GM18867 (cell line): Measurements from ENCODE around the gene C2CD2.
"Not testable (repeated sequence)": the region's sequence is repeated elsewhere in the genome, so short reads cannot be mapped to it uniquely, and the experiment has no call there.

ENCODE experiments used
- ATAC-seq: cut with Tn5 transposase; IDR thresholded peaks from one replicate; pipeline ENCODE4 v1.9.1; 2021; ENCODE audit warnings: mild to moderate bottlenecking, moderate library complexity; ENCODE audit not compliant: unreplicated experiment

The C2CD2 gene

DNA sequence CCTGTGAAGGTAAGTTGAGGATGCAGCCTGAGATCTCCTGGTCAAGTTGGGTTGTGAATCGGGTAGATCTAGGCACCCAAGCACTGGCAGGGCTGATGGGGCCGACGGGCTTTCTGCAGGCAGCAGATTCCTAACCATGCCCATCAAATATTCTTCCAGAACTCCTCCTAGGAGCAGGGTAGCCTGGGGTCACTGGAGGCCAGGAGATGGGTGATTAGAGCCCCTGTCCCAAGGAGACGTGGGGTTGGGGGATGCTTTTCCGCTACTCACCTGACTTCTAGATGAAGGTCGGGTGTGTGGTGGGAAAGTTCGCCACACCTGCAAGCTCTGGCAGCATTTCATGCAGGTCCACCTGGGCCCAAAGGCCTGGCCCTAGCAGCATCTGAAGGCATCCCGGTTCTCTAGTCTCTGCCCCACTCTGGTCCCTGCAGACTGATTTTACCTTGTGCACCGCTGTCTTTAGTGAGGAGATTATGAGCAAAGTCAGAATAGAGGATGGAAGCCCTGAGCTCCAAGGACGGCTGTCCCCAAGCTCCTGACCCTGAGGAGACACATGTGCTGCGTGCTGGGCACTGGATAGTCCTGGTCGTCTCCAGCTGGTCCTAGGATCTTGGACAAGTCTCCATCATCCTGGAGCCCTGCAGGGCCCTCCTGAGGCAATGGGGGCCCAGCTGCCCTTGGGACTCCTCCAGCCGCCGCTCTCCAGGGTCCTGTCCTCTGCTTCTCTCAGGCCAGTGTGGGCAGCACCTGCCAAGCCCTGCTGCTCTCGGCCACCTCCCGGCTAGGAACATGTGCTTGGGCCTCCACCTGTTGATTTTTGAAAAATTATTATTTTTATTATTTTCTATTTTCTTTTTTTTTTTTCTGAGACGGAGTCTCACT lies 21.8 kb upstream of the C2CD2 start:
- ATAC-seq = no peak

DNA sequence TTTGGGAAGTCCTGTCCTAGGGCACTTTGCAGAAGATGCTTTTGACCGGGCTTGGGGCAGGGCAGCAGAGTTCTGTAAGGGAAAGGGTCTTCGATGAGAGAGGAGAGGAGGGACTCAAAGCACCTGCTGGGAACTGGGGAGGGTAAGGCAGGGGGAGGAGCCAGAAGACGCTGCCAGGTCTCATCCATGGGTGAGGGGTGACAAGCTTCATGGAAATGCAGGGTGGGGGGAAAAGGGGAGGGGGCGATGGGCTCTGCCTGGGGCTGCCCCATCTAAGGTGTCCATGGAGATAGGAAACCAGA lies 20.9 kb upstream of the C2CD2 start:
- no peak for ATAC-seq

DNA sequence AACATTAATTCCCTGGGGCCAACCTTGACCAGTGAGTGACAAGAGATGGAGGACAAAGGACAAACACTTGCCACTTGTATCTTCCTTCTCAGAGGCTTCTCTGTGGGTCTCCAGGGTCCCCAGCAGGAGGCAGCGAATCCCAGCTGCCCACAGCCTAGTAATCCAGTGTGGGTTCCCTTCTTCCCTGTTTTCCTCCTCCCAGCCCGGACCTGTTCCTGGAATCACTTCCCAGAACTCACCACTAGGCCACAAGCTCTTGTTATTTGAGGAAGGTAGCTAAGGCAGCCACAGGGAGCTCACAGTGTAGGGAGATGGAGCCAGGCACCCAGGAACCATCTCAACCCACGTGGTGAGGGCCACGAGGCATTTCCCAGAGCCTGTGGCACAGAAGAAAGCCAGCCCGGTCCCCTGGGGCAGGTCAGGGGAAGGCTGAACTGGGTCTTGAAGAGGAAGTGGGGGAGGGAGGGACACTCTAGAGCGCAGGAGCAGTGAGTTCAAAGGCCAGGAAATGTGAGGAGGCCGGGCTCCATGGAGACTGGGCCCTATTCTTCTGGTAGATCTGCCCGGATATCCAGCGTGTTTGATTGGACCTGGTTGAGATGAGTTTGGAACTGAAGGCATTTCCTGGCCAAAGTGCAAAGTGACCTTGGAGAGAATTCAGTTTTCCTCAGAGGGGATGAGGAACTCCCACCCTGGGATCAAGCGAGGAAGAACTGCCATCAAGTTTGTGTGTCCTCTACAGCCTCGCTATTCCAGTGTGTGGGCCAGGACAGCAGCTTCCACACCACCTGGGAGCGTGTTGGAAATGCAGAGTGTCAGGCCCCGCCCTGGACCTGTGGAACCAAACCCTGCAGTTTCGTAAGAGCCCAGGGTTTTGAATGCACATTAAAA lies 20.3 kb upstream of the C2CD2 start:
- ATAC-seq = no peak

DNA sequence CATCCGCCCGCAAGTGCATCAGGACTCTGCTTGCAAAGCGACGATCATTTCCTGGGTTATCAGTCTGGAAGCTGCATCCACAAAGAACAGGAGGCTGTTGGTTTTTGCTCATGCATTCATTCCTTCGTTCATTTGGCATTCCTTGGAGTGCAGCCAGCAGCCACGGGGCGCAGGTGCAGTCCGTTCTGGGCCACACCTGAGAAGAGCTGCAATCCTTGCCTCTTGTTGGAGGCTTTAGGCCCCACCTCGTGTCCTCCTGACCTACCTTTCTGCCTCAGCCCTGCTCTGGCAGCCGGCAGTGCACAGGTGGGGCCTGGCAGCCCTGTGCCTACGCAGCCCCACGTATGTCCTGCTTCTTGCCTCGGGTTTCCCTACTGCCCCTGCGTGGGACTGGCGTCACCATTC lies 19.6 kb upstream of the C2CD2 start:
- no peak for ATAC-seq

DNA sequence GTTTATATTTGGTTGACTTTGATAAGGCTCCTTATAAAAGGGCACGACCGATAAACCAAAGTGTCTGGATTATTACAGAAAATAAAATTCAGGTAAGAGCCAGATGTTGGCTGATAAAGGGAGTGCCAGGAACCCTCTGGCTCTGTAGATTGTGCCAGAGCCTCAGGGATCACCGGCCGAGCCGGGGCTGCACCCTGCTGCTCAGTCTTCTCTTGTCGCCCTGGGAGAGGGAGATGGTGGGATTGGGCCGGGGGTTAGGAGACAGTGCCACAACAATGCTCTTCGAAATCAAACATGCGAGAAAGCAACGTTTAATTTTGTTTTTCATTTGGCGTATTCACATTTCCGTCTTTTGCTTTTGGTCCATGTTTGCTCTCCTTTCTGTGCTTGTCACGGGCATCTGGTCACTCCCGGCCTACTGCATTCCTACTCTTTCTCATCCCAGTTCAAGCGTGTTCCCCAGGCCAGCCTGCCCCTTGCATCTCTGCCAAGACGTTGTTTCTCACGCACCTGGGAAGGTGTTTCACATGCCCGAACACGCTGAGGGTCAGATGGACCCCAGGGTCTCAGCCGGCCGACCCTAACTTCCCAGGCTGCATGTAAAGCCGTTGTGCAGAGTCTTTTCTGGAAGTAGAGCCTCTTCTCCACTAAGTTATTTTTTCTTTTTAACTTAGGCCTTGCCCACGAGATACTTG lies 18.8 kb upstream of the C2CD2 start:
- no peak for ATAC-seq

DNA sequence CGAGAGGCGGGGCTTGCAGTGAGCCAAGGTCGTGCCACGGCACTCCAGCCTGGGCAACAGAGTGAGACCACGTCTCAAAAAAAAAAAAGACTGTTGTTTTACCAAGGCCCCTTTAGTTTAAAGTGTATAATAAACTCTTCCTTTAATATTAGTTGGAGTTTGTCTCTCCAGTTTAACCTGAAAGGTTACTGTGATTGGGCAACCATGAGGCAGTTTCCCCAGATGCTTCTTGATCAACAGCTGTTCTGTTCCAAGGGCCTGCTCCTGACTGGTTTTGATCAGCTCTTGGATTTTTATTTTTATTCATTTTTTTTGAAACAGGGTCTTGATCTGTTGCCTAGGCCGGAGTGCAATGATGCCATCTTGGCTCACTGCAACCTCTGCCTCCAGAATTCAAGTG lies 18.1 kb upstream of the C2CD2 start:
- no peak for ATAC-seq

GRCh38 chr21:41970751-41971653 lies 17.2 kb upstream of the C2CD2 start:
- ATAC-seq = no peak

DNA sequence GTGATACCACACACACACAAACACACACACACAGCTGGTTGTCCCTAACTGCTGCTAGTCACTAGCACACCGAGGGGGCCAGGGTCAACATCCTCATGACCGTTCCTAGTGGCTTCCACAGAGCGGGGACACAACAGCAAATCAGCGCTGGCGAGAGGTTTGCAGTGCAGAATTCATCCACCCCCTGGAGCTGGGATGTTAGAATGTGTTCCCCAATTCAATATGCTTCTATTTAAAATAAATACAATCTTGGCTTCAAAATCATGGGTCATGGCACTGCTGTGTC lies 16.2 kb upstream of the C2CD2 start:
- ATAC-seq = no peak

DNA sequence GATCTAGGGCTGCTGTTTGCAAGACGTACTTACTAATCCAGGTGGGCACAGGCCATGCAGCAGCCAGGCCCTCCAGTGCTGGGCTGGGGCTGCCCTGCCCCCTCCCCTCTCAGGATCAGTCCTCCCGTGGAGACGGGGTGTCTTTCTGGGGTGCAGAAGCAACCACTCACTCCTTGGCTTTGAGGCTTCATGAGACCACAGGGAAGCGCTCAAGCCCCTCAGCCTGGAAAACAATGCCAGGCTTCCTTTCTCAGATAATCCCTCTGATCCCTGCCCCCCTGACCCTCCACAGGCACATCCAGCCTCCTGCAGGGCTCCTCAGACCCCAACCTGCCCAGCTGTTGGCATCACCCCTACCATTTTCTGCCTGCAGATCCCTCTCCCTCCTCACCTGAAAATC lies 13.9 kb upstream of the C2CD2 start:
- ATAC-seq = no peak

- no peak for ATAC-seq
These were observed 13.2 kb upstream of the C2CD2 start for GRCh38 chr21:41966872-41967621.

DNA sequence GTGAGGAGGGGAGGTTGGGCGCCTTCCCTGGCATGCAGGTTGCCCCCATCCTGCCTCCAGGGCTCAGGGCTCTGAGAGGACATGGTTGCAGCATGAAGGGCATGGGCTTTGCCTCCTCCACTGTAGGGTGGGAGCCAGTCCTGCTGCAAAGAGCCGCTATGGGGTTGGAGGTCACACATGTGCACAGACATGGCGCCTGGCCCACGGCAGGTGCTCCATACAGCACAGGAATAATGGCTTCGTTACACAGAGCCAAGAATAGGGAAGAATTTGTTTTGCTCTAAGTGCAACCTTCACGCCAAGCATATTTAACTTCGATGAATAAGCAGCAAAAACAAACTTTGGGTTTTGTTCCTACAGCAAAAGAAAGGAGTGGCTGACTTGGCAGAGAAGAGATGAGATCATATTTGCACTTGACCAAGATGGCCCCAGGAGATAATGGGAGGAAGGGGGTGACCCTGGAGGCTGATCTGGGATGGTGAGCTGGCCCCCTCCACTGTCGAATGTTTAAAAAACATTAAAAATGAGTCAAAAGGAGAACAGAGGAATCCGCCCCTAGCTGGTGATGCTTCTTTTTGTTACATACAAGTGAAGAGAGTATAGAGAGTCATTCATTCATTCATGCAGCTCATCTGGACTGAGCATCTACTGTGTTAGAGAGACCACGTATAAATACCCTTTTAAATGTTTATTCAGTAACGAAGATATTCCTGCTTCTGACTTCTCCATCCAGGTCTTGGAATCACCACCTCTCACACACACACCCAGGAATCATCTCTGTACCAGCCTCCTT lies 12.4 kb upstream of the C2CD2 start:
- no peak for ATAC-seq

- no peak for ATAC-seq
These were observed 11.7 kb upstream of the C2CD2 start for GRCh38 chr21:41965461-41966013.

DNA sequence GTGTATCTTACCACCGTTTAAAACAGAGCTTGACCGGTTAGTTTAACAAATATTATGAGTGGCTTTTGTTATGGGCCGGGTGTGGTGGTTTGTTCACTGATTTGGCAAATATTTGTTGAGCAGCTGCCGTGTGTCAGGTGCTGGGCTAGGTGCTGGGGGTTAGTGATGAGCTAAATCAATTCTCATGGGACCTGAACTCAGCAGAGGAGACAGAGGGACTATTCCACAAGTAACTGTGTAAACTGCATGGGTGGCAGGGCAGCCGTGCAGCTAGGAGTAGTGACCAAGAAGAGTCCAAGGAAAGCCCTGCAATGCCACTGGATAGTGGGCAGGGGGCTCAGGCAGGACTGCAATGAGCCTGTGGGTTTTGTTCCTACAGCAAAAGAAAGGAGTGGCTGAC lies 11.2 kb upstream of the C2CD2 start:
- no peak for ATAC-seq

DNA sequence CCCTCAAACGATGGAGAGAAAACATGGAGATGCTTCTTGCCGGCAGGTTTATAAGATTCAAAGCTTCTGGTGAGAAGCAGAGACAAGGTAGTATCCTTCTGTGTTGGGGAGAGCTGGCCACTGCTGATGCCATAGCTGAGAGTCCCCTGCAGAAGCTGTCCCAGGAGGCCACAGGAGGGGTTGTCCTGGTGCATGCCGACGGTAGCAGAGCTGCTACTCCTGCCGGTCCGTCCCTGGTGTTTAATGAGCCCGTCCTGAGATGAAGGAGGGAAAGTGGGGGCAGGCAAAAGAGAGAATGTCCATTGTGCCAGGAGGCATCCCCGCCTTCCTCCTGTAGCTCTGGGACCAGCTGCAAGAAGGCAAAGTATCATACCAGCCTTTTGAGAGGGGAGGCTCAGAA lies 10.4 kb upstream of the C2CD2 start:
- no peak for ATAC-seq

GRCh38 chr21:41962425-41962966 lies 8.7 kb upstream of the C2CD2 start:
- ATAC-seq = no peak

DNA sequence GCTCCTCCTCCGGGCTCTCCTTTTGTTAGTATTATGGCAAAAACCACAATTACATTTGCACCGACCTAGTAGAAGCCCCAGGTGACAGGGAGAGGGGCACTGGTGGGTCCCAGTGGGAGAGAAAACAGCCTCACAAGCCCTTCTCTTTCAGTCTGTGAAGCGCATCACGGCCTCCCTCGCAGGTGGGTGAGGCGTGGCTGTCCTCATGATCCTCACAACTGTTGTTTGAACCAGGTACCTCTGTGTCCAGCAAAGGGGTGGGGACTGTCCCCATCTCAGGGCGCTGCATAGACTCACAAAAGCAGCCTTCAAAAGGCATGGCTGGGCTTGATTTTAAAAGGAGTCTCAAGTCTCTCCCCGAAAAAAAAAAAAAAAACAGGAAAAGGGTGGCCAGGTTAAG lies 7.9 kb upstream of the C2CD2 start:
- no peak for ATAC-seq

DNA sequence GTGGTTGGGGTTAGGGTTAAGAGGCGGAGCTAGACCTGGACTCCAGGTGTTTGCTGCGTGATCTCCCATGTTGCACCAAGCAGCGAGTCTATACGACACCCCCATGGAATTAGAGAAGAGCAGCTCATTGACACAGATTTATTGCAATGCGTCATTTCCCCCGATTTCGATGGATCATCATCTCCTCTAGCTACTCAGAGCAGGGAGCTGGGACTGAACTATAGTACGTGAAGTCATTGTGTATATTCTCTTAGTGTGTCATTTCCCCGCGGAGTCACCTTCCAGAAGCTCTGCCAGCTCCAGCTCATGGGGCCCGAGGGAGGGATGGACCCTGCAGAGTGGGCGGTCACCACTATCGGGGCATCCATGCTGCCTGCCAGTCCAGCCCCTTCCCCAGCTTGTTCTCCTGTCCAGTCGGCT lies 7.5 kb upstream of the C2CD2 start:
- ATAC-seq = no peak

DNA sequence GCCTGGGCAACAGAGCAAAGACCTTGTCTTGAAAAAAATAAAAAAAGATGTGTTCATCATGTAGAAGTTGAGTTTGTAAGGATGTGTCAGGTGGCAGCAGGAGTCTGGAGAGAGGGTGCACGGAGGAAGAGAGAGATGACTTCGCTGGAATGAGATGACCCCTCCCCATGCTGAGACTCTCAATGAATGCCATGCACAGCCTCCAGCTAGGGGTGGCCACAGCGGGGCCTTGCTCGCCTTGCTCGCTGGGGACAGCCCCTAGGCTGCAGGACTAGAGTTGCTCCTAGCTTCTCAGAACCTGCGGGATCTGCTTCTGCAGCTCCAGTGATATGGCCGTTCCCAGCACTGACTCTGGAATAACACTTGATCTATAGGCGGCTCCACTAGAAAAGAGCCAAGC lies 6.6 kb upstream of the C2CD2 start:
- no peak for ATAC-seq

DNA sequence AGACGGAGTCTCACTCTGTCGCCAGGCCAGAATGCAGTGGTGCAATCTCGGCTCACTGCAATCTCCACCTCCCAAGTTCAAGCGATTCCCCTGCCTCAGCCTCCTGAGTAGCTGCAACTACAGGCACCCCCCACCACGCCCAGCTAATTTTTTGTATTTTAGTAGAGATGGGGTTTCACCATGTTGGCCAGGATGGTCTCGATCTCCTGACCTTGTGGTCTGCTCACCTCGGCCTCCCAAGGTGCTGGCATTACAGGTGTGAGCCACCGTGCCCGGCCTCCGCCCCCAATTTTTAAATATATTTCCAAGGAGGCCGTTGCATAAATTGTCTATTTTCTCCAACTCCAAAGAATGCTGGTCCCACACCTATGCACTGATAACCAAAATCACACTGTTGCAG lies 5.9 kb upstream of the C2CD2 start:
- ATAC-seq = not testable (repeated sequence)
